ENCODE measurements around the gene IQCC.

The IQCC gene

DNA sequence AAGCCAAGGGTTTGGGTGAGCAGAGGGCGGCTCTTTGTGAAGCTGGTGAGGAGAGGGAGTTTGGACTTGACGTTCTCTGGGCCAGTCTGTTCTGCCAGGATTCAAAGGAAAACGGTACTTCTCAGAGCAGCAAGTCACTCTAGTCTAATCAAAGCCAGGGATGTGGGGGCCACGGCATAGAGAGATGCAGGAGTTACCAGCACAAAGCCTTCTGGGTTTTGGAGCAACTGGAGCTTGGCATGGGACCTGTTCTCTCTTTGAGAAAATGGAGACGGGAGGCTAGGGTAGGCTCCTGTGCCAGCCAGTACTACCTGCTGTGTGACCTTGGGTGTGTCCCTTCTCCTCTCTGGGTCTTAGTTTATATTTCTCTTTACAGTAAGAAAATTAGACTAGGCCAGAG, 23.9 kb upstream of the IQCC start:
- peaks cover 8% of the 10 kb centered on the region for H3K36me3 ChIP-seq (ENCODE audit: control insufficient read depth, insufficient read depth, low read length)
- TF ChIP-seq CTCF (IDR thresholded peaks at IDR 0.05; ENCODE audit: insufficient read depth, low read length, poor library complexity, severe bottlenecking) = no peak
- DNase-seq (ENCODE audit: extremely low read depth, insufficient read length) = no peak
- peak overlapping the region; percentile 87 for H3K4me3 ChIP-seq (replicated peaks; ENCODE audit: low read depth, low read length)
- no peaks in the 10 kb centered on the region for H3K27me3 ChIP-seq (replicated peaks; ENCODE audit: control insufficient read depth, insufficient read depth, low read length)

GRCh38 chr1:32182060-32182459, 23.4 kb upstream of the IQCC start:
- peak overlapping the region; percentile 87 for H3K4me3 ChIP-seq (replicated peaks; ENCODE audit: low read depth, low read length)
- no peak for DNase-seq (ENCODE audit: extremely low read depth, insufficient read length)
- peaks cover 9% of the 10 kb centered on the region for H3K36me3 ChIP-seq (ENCODE audit: control insufficient read depth, insufficient read depth, low read length)

DNA sequence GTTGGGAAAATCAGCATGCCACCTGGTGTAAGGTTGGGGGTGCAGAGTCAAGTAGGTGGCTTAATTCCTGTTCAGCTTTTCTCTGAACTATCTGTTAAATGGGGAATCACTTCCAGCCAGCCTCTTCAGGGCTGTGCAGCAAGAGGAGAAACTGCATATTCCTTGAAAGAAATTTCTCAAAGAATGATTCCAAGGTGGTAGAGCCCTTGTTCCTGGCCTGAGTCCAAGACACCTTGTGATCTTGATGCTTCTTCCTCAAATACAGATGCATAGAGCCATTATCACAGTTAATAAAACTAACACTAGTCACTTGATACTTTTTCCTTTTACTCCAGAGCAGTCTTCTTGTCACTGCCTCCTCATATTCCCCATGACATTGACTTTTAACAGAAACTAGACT, 20.8 kb upstream of the IQCC start:
- no peak for TF ChIP-seq CTCF (IDR thresholded peaks at IDR 0.05; ENCODE audit: insufficient read depth, low read length, poor library complexity, severe bottlenecking)
- Histone ChIP-seq H3K36me3 (ENCODE audit: control insufficient read depth, insufficient read depth, low read length) (peaks cover 26% of the 10 kb centered on the region), H3K4me3 (replicated peaks; ENCODE audit: low read depth, low read length) (no peak overlapping the region), H3K27me3 (replicated peaks; ENCODE audit: control insufficient read depth, insufficient read depth, low read length) (no peaks in the 10 kb centered on the region)
- no peak for DNase-seq (ENCODE audit: extremely low read depth, insufficient read length)

More at GRCh38 chr1:32182060-32182459, 23.4 kb upstream of the IQCC start:
- TF ChIP-seq CTCF (IDR thresholded peaks at IDR 0.05; ENCODE audit: insufficient read depth, low read length, poor library complexity, severe bottlenecking) = no peak
- H3K27me3 ChIP-seq (replicated peaks; ENCODE audit: control insufficient read depth, insufficient read depth, low read length) = no peaks in the 10 kb centered on the region

DNA sequence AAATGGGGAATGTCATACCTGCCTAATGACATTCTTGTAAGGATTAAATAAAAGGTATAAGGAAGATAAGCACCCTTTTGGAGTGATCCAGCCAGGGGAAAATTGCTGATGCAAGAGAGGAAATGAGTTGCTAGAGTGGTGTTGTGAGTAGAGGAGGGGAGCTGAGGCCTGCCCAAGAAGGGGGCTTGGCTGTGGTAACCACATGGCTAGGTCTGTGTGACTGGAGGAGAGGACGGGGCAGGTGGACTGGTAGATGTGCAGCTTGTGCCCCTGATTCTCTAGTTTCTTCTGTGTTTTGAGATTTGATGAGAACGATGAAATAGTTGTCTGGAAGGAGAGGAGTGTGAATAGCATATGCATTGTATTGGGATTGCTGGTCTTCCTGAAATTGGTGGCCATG, 19.4 kb upstream of the IQCC start:
- DNase-seq (ENCODE audit: extremely low read depth, insufficient read length) = no peak
- no peak for TF ChIP-seq CTCF (IDR thresholded peaks at IDR 0.05; ENCODE audit: insufficient read depth, low read length, poor library complexity, severe bottlenecking)
- Histone ChIP-seq H3K4me3 (replicated peaks; ENCODE audit: low read depth, low read length) (no peak overlapping the region), H3K36me3 (ENCODE audit: control insufficient read depth, insufficient read depth, low read length) (peaks cover 38% of the 10 kb centered on the region), H3K27me3 (replicated peaks; ENCODE audit: control insufficient read depth, insufficient read depth, low read length) (no peaks in the 10 kb centered on the region)

- H3K36me3 ChIP-seq (ENCODE audit: control insufficient read depth, insufficient read depth, low read length) = peaks cover 43% of the 10 kb centered on the region
- H3K4me3 ChIP-seq (replicated peaks; ENCODE audit: low read depth, low read length) = no peak overlapping the region
- TF ChIP-seq CTCF (IDR thresholded peaks at IDR 0.05; ENCODE audit: insufficient read depth, low read length, poor library complexity, severe bottlenecking) = no peak
- DNase-seq (ENCODE audit: extremely low read depth, insufficient read length) = no peak
- no peaks in the 10 kb centered on the region for H3K27me3 ChIP-seq (replicated peaks; ENCODE audit: control insufficient read depth, insufficient read depth, low read length)
Measured at GRCh38 chr1:32186491-32186890, 19.0 kb upstream of the IQCC start.

- TF ChIP-seq CTCF (IDR thresholded peaks at IDR 0.05; ENCODE audit: insufficient read depth, low read length, poor library complexity, severe bottlenecking) = no peak
- Histone ChIP-seq H3K27me3 (replicated peaks; ENCODE audit: control insufficient read depth, insufficient read depth, low read length) (no peaks in the 10 kb centered on the region), H3K36me3 (ENCODE audit: control insufficient read depth, insufficient read depth, low read length) (peaks cover 51% of the 10 kb centered on the region), H3K4me3 (replicated peaks; ENCODE audit: low read depth, low read length) (no peak overlapping the region)
- DNase-seq (ENCODE audit: extremely low read depth, insufficient read length) = no peak
Measured at GRCh38 chr1:32187850-32188249, 17.6 kb upstream of the IQCC start.

All from GM06990 (cell line).